GM18517 (cell line): ENCODE results near the gene KDM7A.
"Not testable (repeated sequence)": the region's sequence is repeated elsewhere in the genome, so short reads cannot be mapped to it uniquely, and the experiment has no call there.

Source experiments
- ATAC-seq: cut with Tn5 transposase; IDR thresholded peaks from one replicate; pipeline ENCODE4 v1.9.1; 2021; ENCODE audit warnings: mild to moderate bottlenecking, moderate library complexity; ENCODE audit not compliant: unreplicated experiment

The KDM7A gene

DNA sequence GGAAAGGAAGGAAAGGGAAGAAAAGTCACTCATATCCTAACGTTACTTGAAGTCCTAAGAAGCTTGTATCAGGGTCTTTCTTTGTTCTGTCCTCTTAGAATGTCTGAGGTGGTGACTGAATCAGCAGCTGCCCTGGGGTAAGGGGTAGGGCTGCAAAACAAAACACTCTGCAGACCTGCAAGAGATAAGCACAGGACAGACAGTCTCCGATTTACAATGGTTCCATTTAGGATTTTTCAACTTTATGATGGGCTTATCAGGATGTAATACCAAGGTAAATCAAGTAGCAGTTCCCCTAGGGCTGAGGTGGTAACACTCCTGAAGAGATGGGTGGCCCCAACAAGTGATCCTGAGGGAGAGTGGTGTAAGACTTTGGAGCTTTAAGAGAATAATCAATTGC is 16.5 kb downstream of the KDM7A start:
- ATAC-seq, result no peak

DNA sequence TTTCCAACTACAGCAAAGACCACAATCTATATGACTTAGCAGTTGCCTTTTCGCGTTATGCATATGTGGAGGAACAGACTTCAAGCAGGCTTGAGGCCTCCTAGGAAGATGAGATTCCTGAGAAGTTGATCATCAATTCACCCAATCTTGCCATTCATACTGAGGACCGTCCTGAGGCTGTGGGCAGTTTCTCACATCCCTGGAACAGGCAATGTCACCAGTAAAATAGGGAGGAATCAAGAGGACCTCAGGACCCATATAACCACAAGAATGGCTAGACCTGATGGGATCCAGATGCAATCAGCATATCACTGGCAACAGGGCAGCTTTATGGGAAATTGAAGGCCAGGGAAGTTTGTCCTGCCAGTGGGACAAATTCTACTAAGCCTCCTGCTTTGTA is 17.3 kb downstream of the KDM7A start:
- ATAC-seq, result no peak

DNA sequence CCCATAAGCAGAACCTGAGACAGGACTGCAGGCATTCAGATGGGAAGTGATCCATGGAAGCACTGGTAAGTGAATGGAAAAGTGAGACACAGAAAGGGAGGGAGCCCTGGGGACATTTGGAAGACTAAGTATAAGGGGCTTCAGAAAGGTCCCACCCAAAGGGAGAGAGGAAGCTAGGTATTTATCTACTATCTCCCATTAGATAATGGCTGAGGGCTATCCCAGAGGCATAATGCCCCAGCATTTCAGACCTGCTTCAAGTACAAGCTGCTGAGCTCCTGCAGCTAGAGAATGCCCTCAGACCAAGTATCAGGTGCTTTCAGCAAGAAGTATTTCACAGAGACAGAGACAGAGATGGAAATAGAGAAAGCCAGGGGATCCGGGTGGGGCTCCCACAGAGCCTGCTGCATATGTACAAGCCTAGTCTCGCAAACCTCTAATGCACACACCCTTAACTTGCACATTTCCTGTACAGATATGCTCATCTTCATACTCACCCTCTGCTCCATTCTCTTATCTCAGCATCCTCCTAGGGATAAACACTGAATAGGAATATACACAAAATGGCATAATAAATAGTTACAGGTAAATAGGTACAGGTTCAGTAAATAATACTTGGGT is 20.2 kb downstream of the KDM7A start:
- no peak for ATAC-seq

DNA sequence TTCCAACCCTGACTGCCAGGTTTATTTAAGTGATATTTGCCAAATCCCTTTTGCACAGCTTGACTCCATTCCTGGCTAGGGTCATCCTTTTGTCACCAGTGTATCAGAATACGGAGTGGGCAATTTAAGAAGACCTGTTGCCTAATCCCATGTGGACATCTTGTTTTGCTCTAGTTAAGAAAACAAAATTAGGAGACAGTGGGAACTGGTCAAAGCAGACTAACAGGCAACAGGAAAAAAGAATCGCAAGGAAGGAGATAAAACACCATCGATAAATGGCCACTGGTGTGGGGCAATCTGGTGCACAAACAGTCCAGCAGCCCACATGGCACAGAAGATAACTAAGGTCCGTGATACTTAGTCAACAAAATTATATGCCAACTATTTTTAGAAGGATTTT is 21.4 kb downstream of the KDM7A start:
- no peak for ATAC-seq

DNA sequence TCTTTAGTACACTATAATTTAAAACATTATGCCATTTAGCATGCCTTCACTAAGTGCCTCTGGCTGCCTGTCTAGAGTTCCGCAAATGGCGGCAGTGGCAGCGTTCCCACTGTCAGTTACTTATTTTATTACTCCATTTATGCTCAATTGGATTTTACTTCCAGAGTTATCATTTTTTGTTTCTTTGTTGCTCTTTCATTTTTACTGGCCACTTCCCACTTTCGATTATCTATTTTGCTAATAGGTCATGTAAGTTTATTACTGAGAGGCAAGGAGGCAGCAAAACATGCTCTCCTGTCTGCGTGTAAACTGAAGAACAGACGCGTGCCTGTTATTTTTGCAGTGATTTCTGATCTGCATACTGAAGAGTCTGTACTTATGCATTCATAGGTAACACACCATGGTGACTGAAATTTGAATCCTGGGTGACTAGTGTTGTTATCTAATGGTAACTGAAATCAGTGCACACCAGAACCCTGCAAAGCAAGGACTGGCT is 23.1 kb downstream of the KDM7A start:
- no peak for ATAC-seq

DNA sequence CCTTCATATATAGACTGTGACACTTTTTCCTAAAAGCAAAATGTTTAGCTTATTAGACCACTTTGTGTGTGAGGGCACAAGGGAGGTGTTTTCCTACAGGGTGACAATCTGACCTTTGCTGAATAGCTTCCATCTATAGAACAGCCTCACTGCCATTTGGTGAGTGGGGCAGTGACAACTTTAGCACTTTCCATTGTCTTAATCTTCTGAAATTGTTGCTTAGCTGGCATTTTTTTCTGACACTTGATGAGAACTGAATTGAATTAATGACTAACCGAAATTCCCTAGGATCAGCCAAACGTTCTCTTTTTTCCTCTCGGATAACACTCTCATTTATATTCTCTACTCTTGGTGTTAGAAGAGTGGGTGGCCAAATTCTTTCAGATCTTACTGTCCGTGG is 30.2 kb downstream of the KDM7A start:
- no peak for ATAC-seq

DNA sequence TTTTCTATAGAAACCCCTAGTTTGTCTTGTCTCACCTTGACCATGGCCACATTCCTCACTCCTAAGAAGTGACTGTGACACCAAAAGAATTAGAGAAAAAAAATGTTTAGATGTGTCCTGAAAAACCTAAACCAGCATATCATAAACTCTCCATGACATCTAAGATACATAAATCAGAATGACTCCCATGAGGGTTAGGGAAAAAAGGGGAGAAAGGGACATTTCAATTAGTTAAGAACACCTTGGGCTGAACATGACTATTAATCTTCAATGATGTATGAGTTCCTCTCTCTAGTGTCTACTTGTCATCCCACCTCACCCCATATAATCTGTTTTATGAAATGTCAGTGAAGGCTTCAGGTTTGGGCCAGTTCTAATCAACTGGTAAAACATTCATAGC is 31.1 kb downstream of the KDM7A start:
- ATAC-seq, result no peak

DNA sequence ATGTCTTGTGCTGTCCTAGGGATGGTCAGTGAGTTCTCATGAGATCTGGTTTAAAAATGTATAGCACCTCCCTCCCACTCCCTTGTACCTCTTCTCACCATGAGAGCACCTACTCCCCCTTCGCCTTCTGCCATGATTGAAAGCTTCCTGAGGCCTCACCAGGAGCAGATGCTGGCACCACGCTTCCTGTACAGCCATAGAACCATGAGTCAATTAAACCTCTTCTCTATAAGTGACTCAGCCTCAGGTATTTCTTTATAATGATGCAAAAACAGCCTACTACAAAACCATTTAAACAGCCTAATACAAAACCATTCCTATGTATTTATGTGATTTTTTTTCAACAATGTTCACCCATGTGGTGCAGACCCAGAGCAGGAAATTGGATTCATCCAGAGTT is 32.0 kb downstream of the KDM7A start:
- ATAC-seq, result no peak

DNA sequence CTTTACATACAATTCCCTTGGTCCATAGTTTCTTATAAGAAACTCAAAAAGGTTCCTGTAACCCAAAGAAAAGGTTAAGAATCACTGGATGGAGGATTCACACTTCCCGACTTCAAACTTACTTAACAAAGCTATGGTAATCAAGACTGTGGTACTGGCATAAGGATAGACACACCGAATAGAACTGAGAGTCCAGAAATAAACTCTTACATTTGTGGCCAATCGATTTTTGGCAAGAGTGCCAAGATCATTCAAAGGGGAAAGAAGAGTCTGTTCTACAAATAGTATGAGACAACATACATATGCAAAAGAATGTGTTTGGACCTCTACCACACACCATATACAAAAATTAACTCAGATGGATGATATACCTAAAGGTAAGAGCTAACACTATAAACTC is 32.8 kb downstream of the KDM7A start:
- no peak for ATAC-seq

DNA sequence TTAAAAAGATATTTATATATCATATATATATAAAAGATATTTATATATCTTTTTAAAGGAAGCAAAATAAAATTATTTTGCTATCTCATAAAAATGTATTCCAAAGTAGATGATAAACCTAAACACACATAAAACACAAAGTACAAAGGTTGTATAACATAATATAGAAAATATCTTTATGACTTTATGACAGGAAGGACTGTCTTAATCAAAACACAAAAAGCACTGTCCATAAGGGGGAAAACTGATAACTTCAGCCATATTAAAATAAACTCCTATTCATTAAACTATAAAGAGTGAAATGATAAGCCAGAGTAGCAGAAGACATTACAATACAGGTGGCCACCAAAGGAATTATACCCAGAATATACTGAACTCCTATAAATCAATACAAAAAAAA is 34.8 kb downstream of the KDM7A start:
- no peak for ATAC-seq

DNA sequence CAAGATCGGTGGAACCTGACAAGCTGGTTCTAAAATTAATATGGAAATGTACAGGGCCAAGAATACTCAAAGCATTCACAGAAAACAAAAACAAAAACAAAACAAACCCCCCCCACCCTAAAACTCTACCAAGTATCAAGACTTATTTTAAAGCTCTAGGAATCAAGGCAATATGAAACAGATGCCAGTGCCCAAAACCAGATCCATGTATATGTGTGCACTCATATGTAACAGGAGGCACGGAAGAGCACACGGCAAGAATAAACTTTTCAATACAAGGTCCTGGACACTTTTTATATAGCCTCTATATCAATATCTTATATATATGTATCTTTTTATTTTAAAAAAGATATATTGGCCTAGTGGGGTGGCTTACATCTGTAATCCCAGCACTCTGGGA is 35.5 kb downstream of the KDM7A start:
- ATAC-seq, result no peak

DNA sequence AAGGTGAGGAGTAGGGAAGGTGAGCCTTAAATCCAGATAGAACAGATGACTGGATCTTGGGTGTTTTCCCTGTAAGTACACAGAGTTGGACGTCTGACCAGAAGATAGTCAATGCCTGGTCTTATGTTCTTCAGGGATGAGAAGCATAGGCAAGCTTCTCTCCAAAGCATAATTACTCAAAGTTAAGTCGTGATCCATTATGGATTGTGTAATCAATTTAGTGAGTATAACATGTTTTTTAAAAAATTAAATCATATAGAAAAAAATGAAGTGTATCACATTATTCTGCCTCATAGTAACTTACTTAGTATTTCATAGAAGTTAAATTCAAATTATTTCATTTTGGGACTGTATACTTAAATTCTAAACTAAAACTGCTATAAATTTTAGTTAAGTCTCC is 39.7 kb downstream of the KDM7A start:
- no peak for ATAC-seq

DNA sequence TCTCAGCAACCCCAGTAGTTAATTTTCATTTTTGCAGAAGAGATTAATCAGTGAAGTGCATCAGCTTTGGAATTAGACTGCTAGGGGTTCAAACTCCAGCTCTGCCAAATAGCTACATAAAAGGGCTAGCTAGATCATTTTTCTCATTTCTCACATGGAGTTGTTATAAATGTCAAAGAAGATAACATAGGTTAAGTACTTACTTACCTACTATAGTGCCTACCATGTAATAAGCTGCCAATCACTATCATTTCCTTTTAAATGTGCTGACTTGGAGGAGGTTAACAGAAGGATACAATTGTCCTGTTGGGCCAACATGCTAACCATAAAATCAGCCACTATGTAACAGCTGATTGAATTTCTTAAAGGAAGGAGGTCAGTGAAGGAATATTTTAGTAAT is 40.7 kb downstream of the KDM7A start:
- ATAC-seq, result no peak

DNA sequence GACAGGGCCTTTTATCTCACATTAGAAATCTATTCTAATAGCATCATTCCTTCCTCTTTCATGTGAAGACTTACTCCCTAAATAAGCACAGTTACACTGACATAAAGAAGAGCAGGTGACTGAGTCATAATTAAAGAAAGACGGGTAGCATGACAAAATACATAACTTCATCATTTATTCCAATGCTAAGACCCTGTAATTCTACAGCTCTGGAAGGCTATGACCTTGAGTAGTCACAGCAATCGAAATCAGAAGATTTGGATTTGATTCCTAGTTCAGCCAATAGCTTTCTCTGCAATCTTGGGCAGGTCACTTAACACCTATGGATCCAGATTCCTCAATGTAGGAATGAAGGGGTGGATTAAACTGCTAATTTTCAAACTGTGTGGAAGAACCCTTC is 42.7 kb downstream of the KDM7A start:
- no peak for ATAC-seq

DNA sequence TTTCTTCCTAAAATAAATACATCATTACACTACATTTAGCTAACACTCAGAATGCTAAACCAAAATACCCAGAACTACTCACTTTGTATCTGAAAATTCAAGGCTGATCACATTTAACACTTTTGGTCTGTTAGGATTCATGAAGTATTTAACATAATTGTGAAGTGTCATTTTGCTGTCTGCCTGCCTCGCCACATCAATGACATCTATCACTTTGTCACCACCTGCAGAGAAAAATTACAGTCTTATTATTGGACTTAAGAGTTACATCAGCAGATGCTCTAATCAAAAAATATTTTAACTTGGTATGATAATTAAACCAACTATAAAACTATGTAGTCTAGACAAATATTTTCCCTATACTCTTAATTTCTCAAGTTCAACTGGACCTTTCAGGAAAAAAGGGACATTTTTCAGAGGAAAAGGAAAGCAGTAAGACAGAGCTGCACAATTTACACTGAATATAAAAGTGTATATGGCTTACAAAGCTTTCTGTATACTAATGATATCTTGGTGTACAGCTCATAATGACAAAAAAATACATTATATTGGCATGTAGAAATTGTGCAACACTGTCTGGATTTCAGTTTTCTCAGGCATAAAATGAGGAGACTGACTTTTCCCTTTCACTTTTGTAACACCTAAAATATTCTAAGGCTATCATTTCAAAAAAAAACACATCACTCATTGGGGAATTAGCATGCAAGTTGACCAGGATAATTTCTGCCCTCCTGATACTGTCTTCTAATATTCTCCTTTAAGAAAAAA is 49.2 kb downstream of the KDM7A start:
- ATAC-seq, result no peak

DNA sequence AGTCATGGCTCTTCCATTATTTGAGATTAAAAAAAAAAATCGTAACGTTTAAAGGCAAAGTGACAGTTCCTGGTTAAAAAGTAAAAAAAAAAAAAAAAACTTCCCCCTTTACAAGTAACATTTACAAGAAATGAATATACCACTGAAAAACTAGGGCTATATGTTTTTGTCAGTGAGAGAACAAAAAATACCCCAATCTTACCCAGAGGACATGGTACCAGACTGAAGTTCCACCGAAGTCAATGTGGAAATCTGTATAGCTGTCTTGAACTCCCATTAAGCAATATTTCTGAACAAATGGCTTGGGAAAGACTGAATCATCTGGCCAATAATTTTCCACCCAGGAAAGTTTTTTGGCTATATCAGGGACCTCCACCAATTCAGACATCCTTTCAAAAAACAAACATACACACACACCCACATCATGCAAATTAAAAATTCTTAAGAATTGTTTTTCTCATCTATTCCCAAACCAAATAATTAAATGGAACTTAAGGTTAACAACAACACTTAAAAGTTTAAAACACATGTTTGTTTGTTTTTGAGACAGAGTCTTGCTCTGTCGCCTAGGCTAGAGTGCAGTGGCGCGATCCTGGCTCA is 50.2 kb downstream of the KDM7A start:
- ATAC-seq, result no peak

DNA sequence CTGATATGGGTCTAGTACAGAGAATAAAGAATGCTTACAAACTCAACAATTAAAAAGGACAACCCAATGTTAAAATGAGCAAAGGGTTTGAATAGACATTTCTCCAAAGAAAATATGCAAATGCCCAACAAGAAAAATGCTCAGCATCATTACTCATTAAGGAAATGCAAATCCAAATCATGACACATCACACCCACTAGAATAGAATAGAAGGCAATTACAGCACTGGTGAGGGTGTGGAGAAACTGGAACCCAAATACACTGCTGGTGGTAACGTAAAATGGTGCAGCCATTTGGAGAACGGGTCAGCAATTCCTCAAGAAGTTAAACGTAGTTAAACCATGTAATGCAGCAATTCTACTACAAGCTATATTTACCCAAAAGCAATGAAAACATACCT is 53.8 kb downstream of the KDM7A start:
- ATAC-seq, result no peak

DNA sequence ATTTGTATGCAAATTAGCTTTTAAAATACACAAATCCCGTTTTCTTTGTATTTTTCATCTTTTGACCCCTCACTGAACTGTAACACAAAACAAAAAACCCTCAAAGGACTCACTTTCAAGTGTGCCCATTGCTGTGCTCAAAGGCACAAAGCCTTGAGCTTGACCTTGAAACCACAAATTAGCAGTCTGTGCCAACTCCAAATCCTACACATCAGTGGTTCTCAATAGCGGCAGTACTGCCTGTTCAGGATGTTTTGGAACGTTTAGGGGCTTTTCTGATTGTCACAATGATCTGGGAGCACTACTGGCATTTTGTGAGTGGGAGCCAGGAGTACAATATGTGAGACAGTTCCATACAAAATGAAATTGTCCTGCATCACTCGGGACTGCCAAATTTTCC is 55.5 kb downstream of the KDM7A start:
- ATAC-seq, result no peak

DNA sequence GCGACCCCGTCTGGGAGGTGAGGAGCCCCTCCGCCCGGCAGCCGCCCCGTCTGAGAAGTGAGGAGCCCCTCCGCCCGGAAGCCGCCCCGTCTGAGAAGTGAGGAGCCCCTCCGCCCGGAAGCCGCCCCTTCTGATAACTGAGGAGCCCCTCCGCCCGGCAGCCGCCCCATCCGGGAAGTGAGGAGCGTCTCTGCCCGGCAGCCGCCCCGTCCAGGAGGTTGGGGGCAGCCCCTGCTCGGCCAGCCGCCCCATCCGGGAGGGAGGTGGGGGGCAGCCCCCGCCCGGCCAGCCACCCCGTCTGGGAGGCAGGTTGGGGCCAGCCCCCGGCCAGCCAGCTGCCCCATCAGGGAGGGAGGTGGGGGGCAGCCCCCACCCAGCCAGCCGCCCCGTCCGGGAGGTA is 62.0 kb downstream of the KDM7A start:
- not testable (repeated sequence) for ATAC-seq

DNA sequence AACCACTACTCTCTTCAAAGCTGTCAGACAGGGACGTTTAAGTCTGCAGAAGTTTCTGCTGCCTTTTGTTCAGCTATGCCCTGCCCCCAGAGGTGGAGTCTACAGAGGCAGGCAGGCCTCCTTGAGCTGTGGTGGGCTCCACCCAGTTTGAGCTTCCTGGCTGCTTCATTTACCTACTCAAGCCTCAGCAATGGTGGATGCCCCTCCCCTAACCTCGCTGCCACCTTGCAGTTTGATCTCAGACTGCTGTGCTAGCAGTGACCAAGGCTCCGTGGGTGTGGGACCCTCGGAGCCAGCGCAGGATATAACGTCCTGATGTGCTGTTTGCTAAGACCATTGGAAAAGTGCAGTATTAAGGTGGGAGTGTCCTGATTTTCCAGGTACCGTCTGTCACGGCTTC is 68.0 kb downstream of the KDM7A start:
- not testable (repeated sequence) for ATAC-seq

DNA sequence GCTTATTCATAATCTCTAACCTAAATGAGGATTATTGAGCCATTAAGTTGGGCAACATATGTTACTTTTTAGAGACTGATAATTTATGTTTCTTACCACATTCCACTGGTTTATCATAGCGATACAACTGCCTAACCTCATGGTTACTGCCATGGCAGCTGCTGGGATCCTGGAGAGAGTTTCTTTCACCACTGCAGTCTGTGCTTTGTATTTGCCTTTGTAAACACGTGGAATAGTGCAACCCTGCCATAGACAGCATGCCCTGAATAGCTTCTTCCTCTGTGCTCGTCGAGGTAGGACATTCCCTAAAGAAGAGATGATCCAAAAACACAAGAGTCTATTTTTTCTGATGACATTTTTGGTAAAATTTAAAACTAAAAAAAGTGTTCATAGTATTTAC is 80.3 kb downstream of the KDM7A start:
- ATAC-seq, result no peak

DNA sequence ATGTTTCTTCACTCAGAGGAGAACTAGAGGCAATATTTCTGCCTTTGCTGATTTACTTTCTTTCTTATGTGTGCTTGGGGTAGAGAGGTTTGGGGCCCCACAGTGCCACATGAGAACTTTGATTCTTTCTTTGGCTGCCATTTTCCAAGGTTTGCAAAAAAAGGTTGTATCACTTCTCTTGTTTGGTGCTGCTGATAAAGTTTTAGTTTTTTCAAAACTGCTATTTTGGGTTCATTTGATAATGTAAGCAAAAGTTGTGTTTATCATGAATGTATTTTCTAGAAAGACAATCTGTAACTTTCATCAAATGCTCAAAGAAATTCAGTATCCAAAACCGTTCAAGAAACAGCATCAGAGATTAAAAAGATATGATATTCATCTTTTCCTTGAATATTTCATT is 83.4 kb downstream of the KDM7A start:
- ATAC-seq, result no peak
